HG03135 (cell line): Measurements from ENCODE around the gene ZNF569.
A peak's percentile ranks its signal among the peaks of the same experiment; 100 is the strongest.
"Not testable (repeated sequence)": the region's sequence is repeated elsewhere in the genome, so short reads cannot be mapped to it uniquely, and the experiment has no call there.

Experiments
- ATAC-seq: cut with Tn5 transposase; IDR thresholded peaks from one replicate; pipeline ENCODE4 v1.9.1; 2021; ENCODE audit warnings: mild to moderate bottlenecking, moderate library complexity; ENCODE audit not compliant: unreplicated experiment

The ZNF569 gene

DNA sequence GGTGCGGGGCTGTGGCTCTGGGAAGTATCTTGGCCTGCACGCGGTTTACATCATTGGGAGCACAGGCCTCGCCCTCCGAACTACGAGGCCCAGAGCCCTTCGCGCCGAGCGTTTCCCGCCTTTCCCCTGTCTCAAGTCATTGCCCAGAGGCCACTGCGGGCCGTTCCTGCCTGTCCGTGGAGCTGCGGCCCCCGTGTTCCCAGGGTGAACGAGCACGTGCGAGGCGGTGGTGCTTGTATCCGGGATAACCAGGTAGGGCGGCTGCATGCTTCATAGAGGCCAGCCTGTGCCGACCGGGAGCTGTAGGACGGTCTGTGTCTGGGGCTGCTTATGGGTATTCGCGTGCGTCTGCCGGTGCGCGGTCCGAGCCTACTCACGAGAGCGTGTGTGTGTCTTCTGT is 63.8 kb downstream of the ZNF569 start:
- no peak for ATAC-seq

DNA sequence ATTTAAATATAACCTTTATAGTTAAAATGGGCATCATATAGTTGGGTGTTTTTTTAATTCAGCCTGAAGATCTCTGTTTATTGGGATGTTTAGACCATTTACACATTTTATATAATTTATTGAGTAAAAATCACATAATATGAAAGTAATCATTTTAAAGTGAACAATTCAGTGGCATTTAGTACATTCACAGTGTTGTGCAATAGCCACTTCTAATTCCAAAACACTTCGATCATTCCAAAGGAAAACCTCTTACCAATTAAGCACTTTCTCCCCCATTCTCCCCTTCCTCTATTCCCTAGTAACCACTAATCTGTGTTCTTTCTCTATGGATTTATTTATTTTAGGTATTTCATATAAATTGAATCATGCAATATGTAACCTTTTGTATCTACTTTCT is 66.2 kb downstream of the ZNF569 start:
- ATAC-seq: no peak

DNA sequence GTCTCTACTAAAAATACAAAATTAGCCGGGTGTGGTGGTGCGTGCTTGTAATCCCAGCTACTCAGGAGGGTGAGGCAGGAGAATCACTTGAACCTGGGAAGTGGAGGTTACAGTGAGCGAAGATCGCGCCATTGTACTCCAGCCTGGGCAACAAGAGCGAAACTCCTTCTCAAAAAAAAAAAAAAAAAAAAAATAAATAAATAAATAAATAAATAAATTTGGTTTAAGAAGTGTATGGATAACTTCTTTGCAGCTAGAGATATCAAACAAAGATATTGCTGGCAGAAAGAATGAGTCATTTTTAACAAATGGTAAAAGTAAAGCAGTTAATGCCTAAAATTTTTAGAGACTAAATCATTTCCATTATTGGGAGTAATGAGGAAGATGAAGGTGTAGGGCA is 75.8 kb downstream of the ZNF569 start:
- ATAC-seq: not testable (repeated sequence)

DNA sequence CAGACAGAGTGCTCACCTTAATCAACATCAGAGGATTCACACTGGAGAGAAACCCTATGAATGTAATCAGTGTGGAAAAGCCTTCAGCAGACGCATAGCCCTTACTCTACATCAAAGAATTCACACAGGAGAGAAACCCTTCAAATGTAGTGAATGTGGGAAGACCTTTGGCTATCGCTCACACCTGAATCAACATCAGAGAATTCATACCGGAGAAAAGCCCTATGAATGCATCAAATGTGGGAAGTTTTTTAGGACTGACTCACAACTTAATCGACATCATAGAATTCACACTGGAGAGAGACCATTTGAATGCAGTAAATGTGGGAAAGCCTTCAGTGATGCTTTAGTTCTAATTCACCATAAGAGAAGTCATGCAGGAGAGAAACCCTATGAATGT is 78.0 kb downstream of the ZNF569 start:
- no peak for ATAC-seq

DNA sequence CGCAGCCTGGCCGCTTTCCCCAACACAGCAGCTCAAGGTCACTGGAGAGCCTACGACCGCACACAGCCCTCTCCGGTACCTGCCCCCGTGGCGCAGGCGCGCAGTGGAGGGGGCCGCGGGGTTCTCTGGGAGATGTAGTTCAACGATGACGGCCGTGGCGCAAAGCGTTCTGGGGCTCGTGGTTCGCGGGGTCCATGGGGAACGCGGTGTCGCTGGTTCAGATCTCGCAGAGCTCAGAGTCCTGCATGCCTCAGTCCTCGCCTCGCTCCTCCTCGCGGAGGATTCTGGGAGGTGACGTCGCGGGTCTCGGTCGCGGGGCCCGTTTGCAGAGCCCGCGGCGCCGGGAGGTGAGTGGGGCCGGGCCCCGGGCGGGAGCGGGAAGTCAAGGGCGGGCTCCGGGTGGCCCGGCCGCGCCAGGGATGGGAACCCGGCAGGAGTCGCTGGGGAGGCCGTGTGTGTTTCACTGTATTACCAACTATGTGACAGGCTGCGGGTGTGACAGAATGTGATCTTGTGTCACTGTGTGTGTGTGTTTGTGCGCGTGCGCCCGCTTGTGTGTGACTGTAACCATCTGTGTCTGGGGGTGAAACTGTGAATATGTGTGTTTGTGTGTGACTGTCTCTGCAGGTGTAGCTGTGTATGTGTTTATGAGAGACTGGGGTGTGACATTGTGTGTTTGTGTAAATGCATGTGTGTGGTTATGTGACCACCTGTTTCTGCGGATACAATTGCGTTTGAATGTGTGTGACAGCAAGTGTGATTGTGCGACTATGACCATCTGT is 96.2 kb downstream of the ZNF569 start, which contains the start of gene ZNF527:
ZNF527 (plus strand) TSS at position 220 of the 782 bp plus-strand sequence. CDS start 3,100 bp downstream, outside the sequence.
- ATAC-seq: peak; percentile 96

DNA sequence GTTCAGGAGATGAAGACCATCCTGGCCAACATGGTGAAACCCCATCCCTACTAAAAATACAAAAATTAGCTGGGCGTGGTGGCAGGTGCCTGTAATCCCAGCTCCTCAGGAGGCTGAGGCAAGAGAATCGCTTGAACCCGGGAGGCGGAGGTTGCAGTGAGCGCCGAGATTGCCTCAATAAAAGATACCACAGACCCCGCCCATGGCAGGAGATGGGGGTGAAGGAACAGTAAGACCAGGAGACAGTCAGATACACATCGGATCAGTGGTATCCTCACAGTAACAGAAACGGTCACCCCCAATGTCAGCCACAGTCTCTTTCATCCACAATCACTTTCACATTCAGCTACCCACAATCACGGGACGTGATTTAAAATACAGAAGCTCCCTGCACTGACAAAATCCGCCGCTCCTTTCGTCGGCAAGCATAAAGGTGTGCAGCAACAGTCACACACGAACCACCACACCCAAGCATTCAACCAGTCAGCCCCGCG is 96.8 kb downstream of the ZNF569 start:
- peak; percentile 29 for ATAC-seq

DNA sequence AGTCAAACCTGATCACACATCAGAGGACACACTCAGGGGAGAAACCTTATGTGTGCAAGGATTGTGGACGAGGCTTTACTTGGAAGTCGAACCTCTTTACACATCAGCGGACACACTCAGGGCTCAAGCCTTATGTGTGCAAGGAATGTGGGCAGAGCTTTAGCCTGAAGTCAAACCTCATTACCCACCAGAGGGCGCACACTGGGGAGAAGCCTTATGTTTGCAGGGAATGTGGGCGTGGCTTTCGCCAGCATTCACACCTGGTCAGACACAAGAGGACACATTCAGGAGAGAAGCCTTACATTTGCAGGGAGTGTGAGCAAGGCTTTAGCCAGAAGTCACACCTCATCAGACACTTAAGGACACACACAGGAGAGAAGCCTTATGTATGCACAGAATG is 104.5 kb downstream of the ZNF569 start:
- no peak for ATAC-seq

DNA sequence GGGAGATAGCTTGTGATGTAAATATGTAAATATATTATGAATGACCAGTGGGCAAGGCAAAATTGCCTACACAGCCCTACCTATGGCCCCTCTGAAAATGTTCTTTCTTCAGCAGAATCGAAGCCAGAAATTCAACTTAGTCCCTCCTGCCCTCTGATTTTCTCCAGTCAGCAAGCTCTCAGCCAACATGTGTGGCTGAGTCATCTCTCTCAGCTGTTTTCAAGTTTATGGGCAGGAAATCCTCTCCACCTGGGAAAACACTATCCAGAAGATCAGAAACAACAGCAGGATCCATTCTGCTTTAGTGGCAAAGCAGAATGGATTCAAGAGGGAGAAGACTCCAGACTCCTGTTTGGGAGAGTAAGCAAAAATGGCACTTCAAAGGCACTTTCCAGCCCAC is 105.2 kb downstream of the ZNF569 start:
- ATAC-seq: no peak
